Aorta (tissue), 5 donors: ENCODE measurements around the gene AP2S1. TPM values are rescaled to one million over a fixed set of nuclear protein-coding genes. Genes with fewer than 3 reads are reported as not detected.
"Not testable (repeated sequence)": the region's sequence is repeated elsewhere in the genome, so short reads cannot be mapped to it uniquely, and the experiment has no call there.

ENCODE experiments used
- ATAC-seq: fragments of 200-7000 bp; cut with Tn5 transposase; one replicate; pipeline ENCODE4 v1.9.1; 2022; ENCODE audit warnings: moderate library complexity; ENCODE audit not compliant: low FRiP score
- DNase-seq, 2 donors: peaks; one replicate each; pipeline ENCODE4 v3.0.0-alpha.2; 2020
- H3K27ac ChIP-seq, 2 donors: one replicate each; pipeline ENCODE4 v1.5.1; 2013; ENCODE audit warnings: low read length in 2 of 2, mild to moderate bottlenecking in 2 of 2, moderate library complexity in 2 of 2, control low read depth in 1 of 2, inconsistent platforms in 1 of 2, low read depth in 1 of 2
- H3K27me3 ChIP-seq, 2 donors: one replicate each; pipeline ENCODE4 v1.6.1; 2013; ENCODE audit warnings: control low read depth in 1 of 2, low read length in 1 of 2, mild to moderate bottlenecking in 1 of 2, moderate library complexity in 1 of 2; ENCODE audit not compliant: insufficient read depth in 2 of 2, control insufficient read depth in 1 of 2
- H3K36me3 ChIP-seq, 2 donors: one replicate each; pipeline ENCODE4 v1.6.1; 2013; ENCODE audit warnings: control low read depth in 1 of 2, low read length in 1 of 2, mild to moderate bottlenecking in 1 of 2; ENCODE audit not compliant: insufficient read depth in 2 of 2, control insufficient read depth in 1 of 2
- H3K4me1 ChIP-seq, 2 donors: one replicate each; pipeline ENCODE4 v1.6.1; 2013; ENCODE audit warnings: low read length in 2 of 2, control low read depth in 1 of 2, mild to moderate bottlenecking in 1 of 2, moderate library complexity in 1 of 2; ENCODE audit not compliant: insufficient read depth in 2 of 2, control insufficient read depth in 1 of 2
- H3K4me3 ChIP-seq, 2 donors: one replicate each; pipeline ENCODE4 v1.5.1; 2013; ENCODE audit warnings: low read length in 2 of 2, control low read depth in 1 of 2, mild to moderate bottlenecking in 1 of 2
- H3K9me3 ChIP-seq: one replicate; pipeline ENCODE4 v1.6.1; 2013; ENCODE audit warnings: mild to moderate bottlenecking, low read length; ENCODE audit not compliant: control insufficient read depth
- WGBS, 2 donors: extraction: QIAGEN DNeasy Blood & Tissue Kit; methylation state at CpG; one replicate each; pipeline ENCODE4 v1.1.7; 2013; 5-methylcytosine and 5-hydroxymethylcytosine counted together
- intact Hi-C, 2 donors: fragments of 100-400 bp; cut with DNase I; formaldehyde crosslinking; loops; one replicate each; pipeline versions ENCODE4 v1.14.2 to v1.15.0; 2022
- polyA plus RNA-seq, 2 donors: library from polyadenylated mRNA; stranded (reverse); fragments of 200-250 nt; gene quantifications; one replicate each; pipeline ENCODE4 v1.2.3, GENCODE V29; 2013
- total RNA-seq, 2 donors: library from RNA; stranded (reverse); fragmentation: NEBNext Ultra II Directional; extraction: Animal tissue kit (Norgen Biotek cat#: 25700); gene quantifications; one replicate each; pipeline ENCODE4 v1.2.1, GENCODE V29; 2021
- donor health status: healthy with polysubstance abuse.
- donor health status: Bipolar disorder and iron deficiency.
- donor health status: DM: no; HTN: no; CAD: no.
- donor health status: DM: no; HTN: no; CAD: no.
- donor health status: DM: yes; HTN: yes; CAD: no.

Gene AP2S1
- total and polyA plus RNA-seq, 4 donors = 90.0 to 121 (median 109) TPM

- no peak overlapping the region for H3K27ac ChIP-seq
- DNase-seq (no peak), ATAC-seq (no peak)
- H3K36me3 ChIP-seq = no peaks in the 10 kb centered on the region
- no peaks in the 10 kb centered on the region for H3K4me1 ChIP-seq
- H3K4me3 ChIP-seq = no peak overlapping the region
- intact Hi-C loops = no loop called here
- H3K27me3 ChIP-seq = no peaks in the 10 kb centered on the region
- 72 to 73% methylated on average over 4 of the region's 4 CpGs for WGBS, 2 donors
- no peaks in the 10 kb centered on the region for H3K9me3 ChIP-seq
These were observed 22.3 kb upstream of the AP2S1 start for GRCh38 chr19:46872967-46873366.

GRCh38 chr19:46871173-46871572, 20.5 kb upstream of the AP2S1 start:
- H3K27me3 ChIP-seq, H3K4me3 ChIP-seq, ATAC-seq, H3K27ac ChIP-seq, H3K36me3 ChIP-seq, H3K9me3 ChIP-seq, DNase-seq, H3K4me1 ChIP-seq, intact Hi-C loops: not testable (repeated sequence)
- WGBS, 2 donors = 89 to 90% methylated on average over 5 of the region's 5 CpGs

- Histone ChIP-seq H3K4me1 (peaks cover 0 to 8% of the 10 kb centered on the region in 2 donors), H3K27ac (no peak overlapping the region), H3K36me3 (no peaks in the 10 kb centered on the region), H3K9me3 (no peaks in the 10 kb centered on the region), H3K27me3 (no peaks in the 10 kb centered on the region), H3K4me3 (no peak overlapping the region)
- DNase-seq = no peak
- WGBS, 2 donors = 93% methylated on average over 4 of the region's 4 CpGs
- intact Hi-C loops = loop anchor here in 1 of 2 donors (5.0 kb wide), 1 partner anchor 34 kb away; no protein-coding TSS in a partner anchor
- ATAC-seq = no peak
These were observed 17.6 kb upstream of the AP2S1 start for GRCh38 chr19:46868025-46868802.

GRCh38 chr19:46867170-46867569, 16.5 kb upstream of the AP2S1 start:
- H3K27ac ChIP-seq = no peak overlapping the region
- intact Hi-C loops = loop anchor here in 1 of 2 donors (5.0 kb wide), 1 partner anchor 35 kb away; no protein-coding TSS in a partner anchor
- no peak for DNase-seq
- no peaks in the 10 kb centered on the region for H3K36me3 ChIP-seq
- 30 to 36% methylated on average over 3 of the region's 3 CpGs for WGBS, 2 donors
- no peak overlapping the region for H3K4me3 ChIP-seq
- H3K9me3 ChIP-seq = no peaks in the 10 kb centered on the region
- no peak for ATAC-seq
- H3K4me1 ChIP-seq = peaks cover 2 to 13% of the 10 kb centered on the region in 2 donors
- H3K27me3 ChIP-seq = no peaks in the 10 kb centered on the region

GRCh38 chr19:46866407-46867136, 15.9 kb upstream of the AP2S1 start:
- Histone ChIP-seq H3K27ac (no peak overlapping the region), H3K4me1 (peaks cover 2 to 13% of the 10 kb centered on the region in 2 donors), H3K36me3 (no peaks in the 10 kb centered on the region), H3K27me3 (no peaks in the 10 kb centered on the region), H3K9me3 (no peaks in the 10 kb centered on the region), H3K4me3 (no peak overlapping the region)
- ATAC-seq (no peak), DNase-seq (no peak)
- intact Hi-C loops = loop anchor here in 1 of 2 donors (5.0 kb wide), 1 partner anchor 36 kb away; no protein-coding TSS in a partner anchor
- WGBS, 2 donors = 24 to 27% methylated on average over 3 of the region's 3 CpGs

GRCh38 chr19:46863818-46864629, 13.4 kb upstream of the AP2S1 start:
- H3K9me3 ChIP-seq = no peaks in the 10 kb centered on the region
- DNase-seq (no peak), ATAC-seq (no peak)
- peak overlapping the region in 1 of 2 donors; percentile 59 for H3K27ac ChIP-seq
- intact Hi-C loops = loop anchor here in 1 of 2 donors (5.0 kb wide), 1 partner anchor 63 kb away; no protein-coding TSS in a partner anchor
- no peaks in the 10 kb centered on the region for H3K27me3 ChIP-seq
- no peak overlapping the region for H3K4me3 ChIP-seq
- peaks cover 5 to 13% of the 10 kb centered on the region in 2 donors for H3K4me1 ChIP-seq
- WGBS, 2 donors = 6 to 10% methylated on average over 6 of the region's 6 CpGs
- H3K36me3 ChIP-seq = no peaks in the 10 kb centered on the region

- Histone ChIP-seq H3K36me3 (no peaks in the 10 kb centered on the region), H3K4me1 (peaks cover 5 to 13% of the 10 kb centered on the region in 2 donors), H3K27ac (peak overlapping the region; percentile 17 to 22), H3K27me3 (no peaks in the 10 kb centered on the region), H3K9me3 (no peaks in the 10 kb centered on the region), H3K4me3 (peak overlapping the region in 1 of 2 donors; percentile 97)
- intact Hi-C loops = loop anchor here in 1 of 2 donors (5.0 kb wide), 1 partner anchor 64 kb away; no protein-coding TSS in a partner anchor
- DNase-seq = no peak
- WGBS, 2 donors = 25 to 33% methylated on average over 4 of the region's 4 CpGs
- ATAC-seq = no peak
These were observed 12.5 kb upstream of the AP2S1 start for GRCh38 chr19:46862974-46863632.

GRCh38 chr19:46862503-46862834, 11.8 kb upstream of the AP2S1 start:
- DNase-seq (no peak), ATAC-seq (no peak)
- Histone ChIP-seq H3K4me3 (peak overlapping the region in 1 of 2 donors; percentile 97), H3K36me3 (no peaks in the 10 kb centered on the region), H3K27ac (peak overlapping the region; percentile 15 to 22), H3K4me1 (peaks cover 5 to 13% of the 10 kb centered on the region in 2 donors), H3K9me3 (no peaks in the 10 kb centered on the region), H3K27me3 (no peaks in the 10 kb centered on the region)
- WGBS, 2 donors = 2 to 3% methylated on average over 9 of the region's 9 CpGs
- intact Hi-C loops = loop anchor here in 1 of 2 donors (5.0 kb wide), 1 partner anchor 65 kb away; no protein-coding TSS in a partner anchor
